Inflammatory macrophage treated with lipopolysaccharide for 1 hour (primary cell): Measurements from ENCODE around the gene CDH4.

Experiments used
- DNase-seq, 2 donors: peaks; one replicate each; pipeline ENCODE4 v3.0.0-alpha.2; 2020 to 2022

CDH4 gene

DNA sequence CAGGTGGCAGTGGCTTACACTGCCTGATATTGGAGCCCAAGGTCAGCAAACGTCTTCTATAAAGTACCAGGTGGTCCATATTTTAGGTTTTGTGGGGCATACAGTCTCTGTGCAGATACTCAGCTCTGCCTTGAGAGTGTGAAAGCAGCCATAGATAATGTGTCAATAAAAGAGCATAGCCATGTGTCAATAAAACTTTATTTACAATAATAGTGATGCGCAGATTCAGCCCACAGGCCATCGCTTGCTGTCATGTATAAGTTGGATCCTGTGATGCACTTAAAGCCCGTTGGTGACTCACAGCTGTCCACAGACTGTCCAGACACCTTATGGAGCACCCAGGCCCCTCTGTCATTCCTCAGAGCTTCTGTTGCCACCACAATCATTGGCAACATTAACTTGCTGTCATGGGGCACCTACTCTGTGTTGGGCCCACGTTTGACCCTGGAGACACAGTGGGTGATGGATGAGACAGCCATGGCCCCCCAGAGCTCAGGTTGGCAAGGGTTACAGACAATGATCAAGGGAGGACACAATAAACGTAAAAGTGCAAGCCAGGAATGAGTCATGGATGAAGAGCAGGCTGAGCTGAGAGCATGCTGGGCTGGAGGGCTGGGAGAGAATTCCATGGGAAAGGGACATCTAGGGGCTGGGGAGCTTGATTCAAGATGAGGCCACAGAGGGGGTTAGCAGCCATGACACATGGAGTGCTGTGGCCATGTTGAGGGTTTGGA is 640.0 kb downstream of the CDH4 start:
- no peak for DNase-seq

DNA sequence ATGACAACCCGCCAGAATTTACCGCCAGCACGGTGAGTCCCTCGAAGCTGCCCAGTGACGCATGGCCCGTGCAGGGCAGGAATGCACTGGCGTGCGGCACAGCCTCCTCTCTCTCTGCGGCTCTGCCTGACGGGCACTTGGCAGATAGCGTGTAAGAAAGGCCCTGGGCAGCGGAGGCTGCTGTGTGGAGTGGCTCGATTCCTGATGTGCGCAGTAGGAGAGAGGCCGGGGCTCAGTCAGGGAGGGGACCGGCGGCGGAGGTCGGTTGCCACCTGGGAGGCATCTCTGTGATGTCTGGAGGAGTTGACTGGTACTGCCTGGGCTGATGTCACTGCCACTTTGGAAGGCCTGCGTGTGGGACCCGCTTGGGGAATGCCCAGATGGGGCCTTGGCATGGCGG is 643.0 kb downstream of the CDH4 start:
- no peak for DNase-seq

- no peak for DNase-seq
Observed at GRCh38 chr20:61895686-61896057, 643.6 kb downstream of the CDH4 start.

GRCh38 chr20:61896058-61896961 is 644.2 kb downstream of the CDH4 start:
- peak in 1 of 2 donors; percentile 1 for DNase-seq

DNA sequence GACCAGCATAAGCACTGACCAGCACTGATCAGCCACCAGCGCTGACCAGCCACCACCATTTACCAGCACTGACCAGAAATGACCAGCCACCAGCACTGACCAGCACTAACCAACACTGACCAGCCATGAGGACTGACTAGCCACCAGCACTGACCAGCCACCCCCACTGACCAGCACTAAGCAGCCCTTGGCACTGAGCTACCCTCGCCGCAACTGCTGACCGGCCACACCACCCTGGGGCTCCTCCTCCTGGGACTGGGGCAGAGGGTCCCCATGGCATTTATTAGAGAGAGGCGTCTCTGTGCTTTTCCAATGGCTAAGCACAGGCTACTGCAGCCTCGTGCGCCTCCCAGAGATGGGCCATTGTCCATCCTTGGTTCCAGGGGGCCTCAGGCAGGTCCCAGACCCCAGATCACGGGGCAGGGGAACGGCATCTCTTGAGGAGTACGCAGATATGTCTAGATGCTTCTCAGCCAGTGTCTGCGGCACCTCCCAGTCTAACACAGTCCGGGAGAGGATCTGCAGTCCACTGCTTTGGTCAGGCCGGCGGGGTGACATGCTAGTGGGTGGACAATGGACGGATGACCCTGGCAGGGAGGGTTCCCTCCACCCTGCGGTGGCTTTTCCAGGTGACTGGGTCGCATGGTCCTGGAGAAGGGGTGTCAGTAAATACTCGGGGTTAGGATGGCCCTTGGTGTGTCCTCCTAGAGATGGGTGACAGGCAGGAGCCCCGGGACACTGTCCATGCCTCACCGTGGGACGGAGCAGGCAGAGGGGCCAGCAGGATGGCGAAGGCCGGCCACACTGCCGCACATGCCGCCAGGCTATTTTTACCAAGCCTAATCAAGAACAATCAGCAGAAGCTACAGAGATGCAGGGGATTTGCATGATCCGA is 645.6 kb downstream of the CDH4 start:
- no peak for DNase-seq

DNA sequence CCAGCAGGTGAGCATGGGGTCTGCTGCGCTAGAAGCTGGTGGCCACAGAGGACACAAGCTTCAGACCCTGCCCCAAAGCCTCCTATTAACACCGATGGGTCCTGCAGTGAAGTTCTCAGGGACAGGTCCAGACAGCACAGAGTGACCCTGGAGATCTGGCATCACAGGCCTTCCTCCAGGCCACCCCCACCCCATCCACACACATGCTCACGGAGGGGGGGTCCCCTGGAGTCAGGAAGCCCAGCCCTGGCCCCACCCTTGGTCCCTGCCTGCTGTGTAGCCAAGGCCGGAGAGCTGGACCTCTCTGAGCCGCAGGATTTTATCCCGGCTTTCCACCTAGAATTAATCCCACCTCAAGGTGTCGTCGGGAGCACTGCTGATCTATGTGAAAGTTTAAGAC is 646.3 kb downstream of the CDH4 start:
- DNase-seq: no peak

DNA sequence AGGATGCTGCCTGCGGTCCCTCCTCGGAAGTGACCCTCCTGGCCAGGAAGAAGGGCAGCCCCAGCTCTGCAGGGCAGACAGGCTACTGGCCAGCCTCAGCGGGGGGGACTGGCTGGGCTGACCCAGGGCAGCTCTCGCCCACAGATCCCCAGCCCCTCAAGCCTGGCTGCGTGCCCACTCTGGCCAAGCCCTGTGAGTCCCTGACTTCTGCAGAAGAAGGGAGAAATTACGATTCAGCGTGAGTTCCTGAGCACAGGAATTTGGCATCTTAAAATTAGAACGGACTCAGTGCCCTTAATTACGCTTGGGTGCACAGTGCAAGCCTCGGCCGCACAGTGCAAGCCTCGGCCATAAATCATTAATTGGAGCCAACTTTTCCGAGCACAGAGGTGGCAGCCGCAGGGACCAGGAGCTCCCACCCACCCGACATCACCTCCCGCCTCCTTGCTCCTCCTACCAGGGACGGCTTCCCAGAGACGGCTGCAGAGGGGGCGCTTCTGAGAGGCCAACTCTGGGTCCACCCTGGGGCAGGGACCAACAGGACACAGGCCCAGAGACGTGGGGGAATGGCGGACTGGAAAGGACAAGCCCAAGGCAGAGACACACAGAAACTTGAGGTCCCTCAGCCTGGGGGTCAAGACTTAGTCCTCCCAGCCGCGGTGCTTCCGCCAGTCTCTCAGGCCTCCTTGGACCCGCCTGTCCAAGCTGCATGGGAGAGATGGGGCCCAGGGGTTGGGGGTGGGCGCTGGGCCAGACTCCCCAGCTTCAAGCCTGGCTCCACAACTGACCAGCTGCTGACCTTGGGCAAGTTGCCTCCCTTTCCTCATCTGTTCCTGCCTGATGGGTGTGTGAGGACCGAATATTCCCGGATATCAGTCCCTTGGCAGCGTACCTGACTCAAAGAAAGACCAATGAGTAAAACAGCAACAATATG is 648.2 kb downstream of the CDH4 start:
- DNase-seq: no peak

DNA sequence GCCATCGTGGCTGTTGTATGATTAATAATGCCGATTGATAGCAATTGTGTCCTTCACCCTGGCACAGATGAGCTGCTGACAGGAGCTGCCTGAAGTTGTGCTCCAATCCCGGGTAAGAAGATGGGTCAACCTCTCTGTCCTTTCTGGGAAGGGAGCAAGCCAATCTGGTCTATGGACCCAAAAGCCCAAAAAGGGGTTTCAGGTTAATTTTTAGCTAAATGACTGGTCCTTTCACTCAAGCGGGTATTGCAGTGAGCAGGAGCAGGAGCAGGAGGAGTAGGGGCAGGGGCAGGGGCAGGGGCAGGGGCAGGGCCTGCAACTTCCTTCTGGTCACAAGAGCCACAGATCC is 648.9 kb downstream of the CDH4 start:
- DNase-seq: no peak

DNA sequence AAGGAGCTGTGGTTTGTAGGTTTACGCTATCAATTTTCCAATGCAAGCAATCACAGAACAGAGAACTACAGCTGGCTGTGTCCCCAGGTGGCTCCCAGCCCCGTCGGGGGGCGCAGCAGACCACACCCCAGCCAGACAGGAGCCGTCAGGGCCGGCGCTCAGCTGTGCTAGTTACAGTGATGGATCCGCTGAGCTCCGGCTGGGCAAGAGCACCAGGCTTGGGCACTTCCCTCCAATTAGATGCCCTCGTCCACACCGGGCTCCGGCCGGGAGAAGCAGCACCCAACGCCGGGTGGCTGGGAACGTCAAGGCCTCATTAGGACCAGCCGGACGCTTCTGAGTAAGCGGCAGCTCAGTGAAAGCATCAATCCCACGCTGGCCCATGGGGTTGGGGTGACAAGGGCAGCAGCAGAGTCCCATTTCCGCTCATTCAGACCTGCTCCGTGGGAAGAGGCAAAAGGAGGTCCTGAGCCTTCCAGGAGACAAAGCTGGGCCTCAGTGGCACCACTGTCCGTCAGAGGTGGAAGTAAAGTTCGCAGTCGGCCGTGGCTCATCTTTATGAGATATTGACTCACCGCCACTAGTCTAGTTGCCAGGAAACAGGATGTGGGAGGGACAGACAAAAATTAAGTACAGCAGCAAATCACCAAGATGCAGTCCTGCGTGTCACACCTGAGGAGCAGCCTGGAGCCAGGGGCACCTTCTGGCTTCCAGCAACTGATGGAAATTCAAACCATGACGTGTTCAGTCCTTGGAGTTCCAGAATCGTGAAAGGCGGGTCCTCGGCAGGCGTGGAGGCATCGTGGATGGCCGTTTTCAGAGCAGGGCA is 649.5 kb downstream of the CDH4 start:
- DNase-seq: no peak

DNA sequence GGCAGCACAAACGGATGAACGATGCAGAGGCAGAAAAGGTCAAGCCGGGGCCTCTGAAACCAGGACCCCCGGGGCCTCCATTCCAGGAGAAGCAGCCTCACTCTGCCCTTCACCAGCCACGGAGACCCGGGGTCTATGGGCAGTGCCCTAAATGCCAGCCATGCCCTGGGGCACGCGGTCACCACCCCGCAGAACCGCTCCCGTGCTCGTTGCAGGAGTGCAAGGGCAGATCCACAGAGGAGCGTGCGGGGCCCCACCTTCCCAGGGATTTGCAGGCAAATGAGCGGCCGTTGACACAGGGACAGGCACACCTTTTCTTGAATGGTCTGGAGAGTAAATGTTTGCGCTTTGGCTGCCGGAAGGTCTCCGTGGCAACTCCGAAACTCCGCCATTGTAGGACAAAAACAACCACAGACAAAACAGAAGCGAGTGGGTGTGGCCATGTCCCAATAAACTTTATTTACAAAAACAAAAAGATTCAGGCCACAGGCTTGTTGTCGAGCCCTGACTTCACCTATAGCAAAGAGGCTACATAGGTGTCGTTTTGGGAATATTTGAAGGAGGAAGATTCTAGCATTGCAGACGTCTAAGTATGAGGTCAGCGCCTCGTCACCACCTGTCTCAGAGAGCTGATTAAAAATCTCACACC is 650.3 kb downstream of the CDH4 start:
- DNase-seq: no peak

- DNase-seq: no peak
Observed at GRCh38 chr20:61903575-61904340, 651.7 kb downstream of the CDH4 start.

DNA sequence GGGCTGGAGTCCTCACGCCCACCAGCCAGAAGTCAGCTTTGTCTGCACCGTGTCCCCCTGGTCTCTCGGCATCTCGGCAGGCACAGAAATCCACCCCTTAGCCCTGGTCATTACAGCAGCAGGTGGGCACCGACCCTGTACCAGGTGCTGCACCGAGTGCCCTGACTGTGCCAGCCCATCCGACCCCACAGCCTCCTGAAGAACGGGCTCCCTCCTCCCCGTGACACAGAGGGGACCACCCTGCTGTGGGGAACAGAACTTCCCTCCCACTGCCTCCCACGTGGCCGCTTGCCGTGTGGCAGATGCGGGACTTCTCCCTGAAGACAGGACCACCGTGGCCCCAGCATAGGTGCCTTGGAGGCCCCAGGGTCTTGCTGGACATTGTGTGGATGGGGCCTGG is 652.4 kb downstream of the CDH4 start:
- no peak for DNase-seq

DNA sequence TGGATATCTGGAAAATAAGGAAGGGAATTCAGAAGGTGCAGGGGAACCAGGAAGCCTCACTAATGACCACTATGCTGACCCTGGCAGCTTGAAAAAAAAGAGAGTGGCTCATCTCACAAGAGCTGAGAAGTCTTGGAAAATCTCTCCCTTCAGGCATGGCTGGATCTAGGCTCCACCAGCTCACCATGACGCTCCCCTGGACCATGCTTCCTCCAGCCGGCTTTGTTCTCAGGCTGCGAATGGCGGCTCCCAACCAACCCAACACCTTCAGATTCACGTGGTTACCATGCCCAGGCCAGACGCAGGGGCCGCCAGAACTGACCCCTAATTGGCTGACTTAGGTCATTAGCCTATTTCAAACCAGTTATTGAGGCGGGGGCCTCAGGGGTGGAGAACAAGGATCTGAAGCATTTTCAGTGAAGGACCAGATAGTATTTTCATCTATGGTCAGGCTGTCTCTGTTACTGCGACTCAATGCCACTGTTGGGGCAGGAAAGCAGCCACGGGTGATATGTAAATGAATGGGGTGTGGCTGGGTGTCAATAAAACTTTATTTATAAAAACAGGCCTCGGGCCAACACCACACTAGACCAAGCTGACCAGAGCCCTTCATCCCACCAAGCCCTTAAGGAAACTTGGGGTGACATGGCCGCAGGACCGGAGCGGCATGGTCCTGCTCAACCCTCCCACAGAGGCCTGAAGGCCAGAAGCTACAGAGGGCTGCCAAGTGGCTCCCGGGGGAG is 653.9 kb downstream of the CDH4 start:
- DNase-seq: no peak

GRCh38 chr20:61907081-61907891 is 655.2 kb downstream of the CDH4 start:
- DNase-seq: no peak

GRCh38 chr20:61908057-61909026 is 656.3 kb downstream of the CDH4 start:
- no peak for DNase-seq

GRCh38 chr20:61909028-61909427 is 657.0 kb downstream of the CDH4 start:
- DNase-seq: no peak

DNA sequence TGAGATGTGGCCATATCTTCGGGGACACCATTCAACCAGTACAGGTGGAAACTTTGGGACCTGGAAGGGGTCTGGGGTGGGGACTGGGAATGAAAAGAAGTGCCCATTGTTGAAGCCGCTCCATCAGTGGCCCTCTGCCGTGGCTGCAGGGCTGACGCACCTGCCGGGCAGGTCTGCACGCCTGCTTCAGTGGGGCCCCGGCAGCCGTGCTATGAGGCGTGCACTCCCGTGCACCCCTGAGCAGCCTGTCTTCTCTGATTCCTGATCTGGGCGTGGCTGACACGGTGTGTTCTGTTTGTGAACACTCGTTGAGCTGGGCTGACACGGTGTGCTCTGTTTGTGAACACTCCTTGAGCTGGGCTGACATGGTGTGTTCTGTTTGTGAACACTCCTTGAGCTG is 657.8 kb downstream of the CDH4 start:
- DNase-seq: no peak
